Ovary (tissue), 9 donors: Measurements from ENCODE around the gene CCND1. TPM values are rescaled to one million over a fixed set of nuclear protein-coding genes. Genes with fewer than 3 reads are reported as not detected.

ENCODE experiments used
- DNase-seq, 5 donors: peaks; one replicate each; pipeline ENCODE4 v3.0.0-alpha.2; 2019 to 2020
- H3K27ac ChIP-seq, 2 donors: fragments of 200-600 bp; one replicate each; pipeline versions ENCODE4 v1.5.1 to v1.8.0; 2019 to 2022
- H3K27me3 ChIP-seq: fragments of 200-600 bp; one replicate; pipeline ENCODE4 v1.8.0; 2022
- H3K36me3 ChIP-seq: fragments of 200-600 bp; sonication (generic); one replicate; pipeline ENCODE4 v1.5.1; 2019
- H3K4me1 ChIP-seq: one replicate; pipeline ENCODE4 v1.8.1; 2013; ENCODE audit warnings: mild to moderate bottlenecking, moderate library complexity; ENCODE audit not compliant: insufficient read depth
- H3K4me3 ChIP-seq: fragments of 200-600 bp; sonication (generic); one replicate; pipeline ENCODE4 v1.5.1; 2017
- H3K9me3 ChIP-seq, 2 donors: fragments of 200-600 bp in 1 of 2; sonication (generic) in 1 of 2; one replicate each; pipeline versions ENCODE4 v1.5.1 to v1.8.1; 2013 to 2019; ENCODE audit warnings: mild to moderate bottlenecking in 1 of 2, moderate library complexity in 1 of 2
- CTCF ChIP-seq, 3 donors: fragments of 450-650 bp in 2 of 3; fragments of 200-600 bp in 1 of 3; IDR thresholded peaks; one replicate each; pipeline versions ENCODE4 v1.5.1 to v1.8.0; 2016 to 2022; ENCODE audit warnings: antibody characterized with exemption in 3 of 3, mild to moderate bottlenecking in 1 of 3
- EP300 ChIP-seq: sonication (generic); formaldehyde crosslinking; IDR thresholded peaks from one replicate; pipeline ENCODE4 v1.6.1; 2017; ENCODE audit warnings: antibody characterized with exemption
- POLR2A ChIP-seq: fragments of 450-650 bp; IDR thresholded peaks from one replicate; pipeline ENCODE4 v1.6.1; 2017; ENCODE audit warnings: antibody characterized with exemption, mild to moderate bottlenecking, moderate library complexity
- WGBS, 3 donors: extraction: QIAGEN DNeasy Blood & Tissue Kit in 1 of 3; methylation state at CpG; one replicate each; pipeline versions ENCODE4 v1.1.5 to v1.1.7; 2013 to 2017; 5-methylcytosine and 5-hydroxymethylcytosine counted together
- intact Hi-C, 4 donors: fragments of 100-400 bp; cut with DNase I; formaldehyde crosslinking; loops; one replicate each; pipeline versions ENCODE4 v1.11.0 to v1.15.1; 2022 to 2023
- polyA plus RNA-seq, 2 donors: library from polyadenylated mRNA; stranded (reverse); fragments of 200-250 nt in 1 of 2; fragments of 350-450 nt in 1 of 2; fragmentation: Illumina TruSeq in 1 of 2; extraction: RNeasy Lipid Tissue Mini Kit (QIAGEN cat#74804) in 1 of 2; gene quantifications; one replicate each; pipeline ENCODE4 v1.2.3, GENCODE V29; 2013 to 2014
- total RNA-seq, 7 donors: library from RNA; depleted of rRNA in 2 of 7; stranded (reverse); fragments of >200 nt in 2 of 7; fragmentation: NEBNext Ultra II Directional in 3 of 7; extraction: Animal tissue kit (Norgen Biotek cat#: 25700) in 3 of 7; gene quantifications; one replicate each; pipeline versions ENCODE4 v1.1.0 to v1.2.4, GENCODE V29; 2016 to 2023
- donor health status: DM: no; HTN: no; CAD: no; lungs with moderate emphysema.
- donor health status: DM: no; HTN: no; CAD: no.
- donor health status: Bipolar disorder and iron deficiency.
- donor health status: DM: yes; HTN: yes; CAD: no.
- donor health status: DM: no; HTN: no; CAD: no.
- donor health status: DM: yes; HTN: yes; CAD: no.

CCND1 gene
- total and polyA plus RNA-seq, 9 donors: 3.4 to 58.9 (median 19.2) TPM

GRCh38 chr11:69655479-69656428 is 14.8 kb downstream of the CCND1 start:
- Histone ChIP-seq H3K27ac (no peak overlapping the region), H3K27me3 (no peaks in the 10 kb centered on the region), H3K4me1 (no peaks in the 10 kb centered on the region), H3K4me3 (no peak overlapping the region), H3K9me3 (no peaks in the 10 kb centered on the region), H3K36me3 (no peaks in the 10 kb centered on the region)
- DNase-seq: peak in 1 of 5 donors; percentile 5
- TF ChIP-seq POLR2A: no peak
- TF ChIP-seq CTCF (IDR thresholded peaks at IDR 0.05): no peak
- intact Hi-C loops: no loop called here
- WGBS, 3 donors: 84 to 87% (median 86%) methylated on average over 19 of the region's 19 CpGs

GRCh38 chr11:69656536-69657455 is 15.8 kb downstream of the CCND1 start:
- Histone ChIP-seq H3K36me3 (no peaks in the 10 kb centered on the region), H3K4me3 (no peak overlapping the region), H3K27ac (no peak overlapping the region), H3K9me3 (no peaks in the 10 kb centered on the region), H3K4me1 (no peaks in the 10 kb centered on the region), H3K27me3 (no peaks in the 10 kb centered on the region)
- intact Hi-C loops: no loop called here
- 65 to 72% (median 69%) methylated on average over 20 of the region's 20 CpGs for WGBS, 3 donors
- no peak for TF ChIP-seq EP300
- TF ChIP-seq CTCF (IDR thresholded peaks at IDR 0.05): no peak
- no peak for TF ChIP-seq POLR2A
- DNase-seq: peak in 2 of 5 donors; percentile 4 to 21

- Histone ChIP-seq H3K4me3 (no peak overlapping the region), H3K9me3 (no peaks in the 10 kb centered on the region), H3K27ac (no peak overlapping the region), H3K27me3 (no peaks in the 10 kb centered on the region), H3K36me3 (no peaks in the 10 kb centered on the region), H3K4me1 (no peaks in the 10 kb centered on the region)
- peak in 1 of 5 donors; percentile 26 for DNase-seq
- 83 to 87% (median 84%) methylated on average over 12 to 14 of the region's 14 CpGs for WGBS, 3 donors
- intact Hi-C loops: no loop called here
- no peak for TF ChIP-seq POLR2A
- no peak for TF ChIP-seq CTCF (IDR thresholded peaks at IDR 0.05)
- TF ChIP-seq EP300: no peak
These were observed 16.5 kb downstream of the CCND1 start for GRCh38 chr11:69657456-69657910.

- H3K36me3 ChIP-seq: no peaks in the 10 kb centered on the region
- peak in 1 of 5 donors; percentile 27 for DNase-seq
- intact Hi-C loops: no loop called here
- no peak overlapping the region for H3K4me3 ChIP-seq
- no peaks in the 10 kb centered on the region for H3K4me1 ChIP-seq
- no peaks in the 10 kb centered on the region for H3K9me3 ChIP-seq
- TF ChIP-seq POLR2A (no peak), CTCF (IDR thresholded peaks at IDR 0.05) (no peak), EP300 (no peak)
- H3K27me3 ChIP-seq: no peaks in the 10 kb centered on the region
- no peak overlapping the region for H3K27ac ChIP-seq
- 39 to 41% (median 41%) methylated on average over 26 to 27 of the region's 27 CpGs for WGBS, 3 donors
These were observed 17.1 kb downstream of the CCND1 start for GRCh38 chr11:69657911-69658625.
